ENCODE results near the gene POU2AF3. TPM values are rescaled to one million over a fixed set of nuclear protein-coding genes. Genes with fewer than 3 reads are reported as not detected.

POU2AF3 gene
- total RNA-seq, 1 experiment from 2014 or later: not detected

DNA sequence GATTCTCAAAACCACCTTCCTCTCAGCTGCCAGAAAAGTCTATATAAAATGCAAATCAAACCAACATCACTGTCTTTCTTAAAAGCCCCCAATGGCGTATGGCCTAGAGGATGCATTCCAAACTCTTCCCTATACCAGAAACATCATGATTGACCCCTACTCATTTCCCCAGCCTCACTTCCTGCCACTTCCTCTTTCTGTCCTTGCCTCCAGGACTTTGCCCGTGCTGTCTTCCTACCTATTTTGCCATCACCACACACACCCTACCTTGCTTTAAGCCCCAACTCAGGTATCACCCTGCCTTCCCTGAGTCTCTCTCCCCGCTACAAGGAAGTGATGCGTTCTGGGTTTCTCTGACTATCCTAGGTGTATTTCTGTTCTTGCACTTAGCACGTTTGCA is 44.7 kb upstream of the POU2AF3 start:
- Histone ChIP-seq H4K20me1 (ENCODE audit: insufficient read depth) (no peaks in the 10 kb centered on the region), H3K4me1 (ENCODE audit: control insufficient read depth in 1 of 2, insufficient read depth in 2 of 2, low read length in 2 of 2) (no peaks in the 10 kb centered on the region), H3K9me2 (ENCODE audit: insufficient read depth) (no peaks in the 10 kb centered on the region), H3K4me3 (replicated peaks in 1 of 2; ENCODE audit: low read depth in 1 of 2, low read length in 2 of 2) (no peak overlapping the region), H3K36me3 (ENCODE audit: control insufficient read depth in 1 of 2, insufficient read depth in 2 of 2, low read length in 2 of 2) (no peaks in the 10 kb centered on the region), H3K27me3 (ENCODE audit: insufficient read depth, low read length) (peaks cover 65% of the 10 kb centered on the region), H3K4me2 (ENCODE audit: low read length) (no peak overlapping the region), H3K27ac (ENCODE audit: low read depth, low read length) (no peak overlapping the region), H3K9ac (ENCODE audit: low read length) (no peak overlapping the region), H3K9me3 (ENCODE audit: control insufficient read depth in 1 of 2, insufficient read depth in 1 of 2, low read depth in 1 of 2, low read length in 2 of 2) (no peaks in the 10 kb centered on the region), H3K79me2 (ENCODE audit: insufficient read depth, low read length) (no peaks in the 10 kb centered on the region), H2AFZ (ENCODE audit: low read depth, low read length, poor library complexity, severe bottlenecking) (no peak overlapping the region)
- TF ChIP-seq, protein P1, sequence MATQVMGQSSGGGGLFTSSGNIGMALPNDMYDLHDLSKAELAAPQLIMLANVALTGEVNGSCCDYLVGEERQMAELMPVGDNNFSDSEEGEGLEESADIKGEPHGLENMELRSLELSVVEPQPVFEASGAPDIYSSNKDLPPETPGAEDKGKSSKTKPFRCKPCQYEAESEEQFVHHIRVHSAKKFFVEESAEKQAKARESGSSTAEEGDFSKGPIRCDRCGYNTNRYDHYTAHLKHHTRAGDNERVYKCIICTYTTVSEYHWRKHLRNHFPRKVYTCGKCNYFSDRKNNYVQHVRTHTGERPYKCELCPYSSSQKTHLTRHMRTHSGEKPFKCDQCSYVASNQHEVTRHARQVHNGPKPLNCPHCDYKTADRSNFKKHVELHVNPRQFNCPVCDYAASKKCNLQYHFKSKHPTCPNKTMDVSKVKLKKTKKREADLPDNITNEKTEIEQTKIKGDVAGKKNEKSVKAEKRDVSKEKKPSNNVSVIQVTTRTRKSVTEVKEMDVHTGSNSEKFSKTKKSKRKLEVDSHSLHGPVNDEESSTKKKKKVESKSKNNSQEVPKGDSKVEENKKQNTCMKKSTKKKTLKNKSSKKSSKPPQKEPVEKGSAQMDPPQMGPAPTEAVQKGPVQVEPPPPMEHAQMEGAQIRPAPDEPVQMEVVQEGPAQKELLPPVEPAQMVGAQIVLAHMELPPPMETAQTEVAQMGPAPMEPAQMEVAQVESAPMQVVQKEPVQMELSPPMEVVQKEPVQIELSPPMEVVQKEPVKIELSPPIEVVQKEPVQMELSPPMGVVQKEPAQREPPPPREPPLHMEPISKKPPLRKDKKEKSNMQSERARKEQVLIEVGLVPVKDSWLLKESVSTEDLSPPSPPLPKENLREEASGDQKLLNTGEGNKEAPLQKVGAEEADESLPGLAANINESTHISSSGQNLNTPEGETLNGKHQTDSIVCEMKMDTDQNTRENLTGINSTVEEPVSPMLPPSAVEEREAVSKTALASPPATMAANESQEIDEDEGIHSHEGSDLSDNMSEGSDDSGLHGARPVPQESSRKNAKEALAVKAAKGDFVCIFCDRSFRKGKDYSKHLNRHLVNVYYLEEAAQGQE (IDR thresholded peaks at IDR 0.05; ENCODE audit: low read depth): no peak
- TF ChIP-seq, protein P2, sequence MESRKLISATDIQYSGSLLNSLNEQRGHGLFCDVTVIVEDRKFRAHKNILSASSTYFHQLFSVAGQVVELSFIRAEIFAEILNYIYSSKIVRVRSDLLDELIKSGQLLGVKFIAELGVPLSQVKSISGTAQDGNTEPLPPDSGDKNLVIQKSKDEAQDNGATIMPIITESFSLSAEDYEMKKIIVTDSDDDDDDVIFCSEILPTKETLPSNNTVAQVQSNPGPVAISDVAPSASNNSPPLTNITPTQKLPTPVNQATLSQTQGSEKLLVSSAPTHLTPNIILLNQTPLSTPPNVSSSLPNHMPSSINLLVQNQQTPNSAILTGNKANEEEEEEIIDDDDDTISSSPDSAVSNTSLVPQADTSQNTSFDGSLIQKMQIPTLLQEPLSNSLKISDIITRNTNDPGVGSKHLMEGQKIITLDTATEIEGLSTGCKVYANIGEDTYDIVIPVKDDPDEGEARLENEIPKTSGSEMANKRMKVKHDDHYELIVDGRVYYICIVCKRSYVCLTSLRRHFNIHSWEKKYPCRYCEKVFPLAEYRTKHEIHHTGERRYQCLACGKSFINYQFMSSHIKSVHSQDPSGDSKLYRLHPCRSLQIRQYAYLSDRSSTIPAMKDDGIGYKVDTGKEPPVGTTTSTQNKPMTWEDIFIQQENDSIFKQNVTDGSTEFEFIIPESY (IDR thresholded peaks at IDR 0.05; ENCODE audit: extremely low read depth, insufficient replicate concordance, low read length): no peak
- TF ChIP-seq, protein P3, sequence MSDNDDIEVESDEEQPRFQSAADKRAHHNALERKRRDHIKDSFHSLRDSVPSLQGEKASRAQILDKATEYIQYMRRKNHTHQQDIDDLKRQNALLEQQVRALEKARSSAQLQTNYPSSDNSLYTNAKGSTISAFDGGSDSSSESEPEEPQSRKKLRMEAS (IDR thresholded peaks at IDR 0.05): no peak
- TF ChIP-seq YY1 (IDR thresholded peaks at IDR 0.05; ENCODE audit: extremely low read depth, insufficient replicate concordance, low read depth, low read length): no peak
- no peak for TF ChIP-seq CBX3 (IDR thresholded peaks at IDR 0.05; ENCODE audit: low read depth)
- no peak for TF ChIP-seq ZNF274 (IDR thresholded peaks at IDR 0.05; ENCODE audit: low read depth, low read length)
- TF ChIP-seq, protein P4, sequence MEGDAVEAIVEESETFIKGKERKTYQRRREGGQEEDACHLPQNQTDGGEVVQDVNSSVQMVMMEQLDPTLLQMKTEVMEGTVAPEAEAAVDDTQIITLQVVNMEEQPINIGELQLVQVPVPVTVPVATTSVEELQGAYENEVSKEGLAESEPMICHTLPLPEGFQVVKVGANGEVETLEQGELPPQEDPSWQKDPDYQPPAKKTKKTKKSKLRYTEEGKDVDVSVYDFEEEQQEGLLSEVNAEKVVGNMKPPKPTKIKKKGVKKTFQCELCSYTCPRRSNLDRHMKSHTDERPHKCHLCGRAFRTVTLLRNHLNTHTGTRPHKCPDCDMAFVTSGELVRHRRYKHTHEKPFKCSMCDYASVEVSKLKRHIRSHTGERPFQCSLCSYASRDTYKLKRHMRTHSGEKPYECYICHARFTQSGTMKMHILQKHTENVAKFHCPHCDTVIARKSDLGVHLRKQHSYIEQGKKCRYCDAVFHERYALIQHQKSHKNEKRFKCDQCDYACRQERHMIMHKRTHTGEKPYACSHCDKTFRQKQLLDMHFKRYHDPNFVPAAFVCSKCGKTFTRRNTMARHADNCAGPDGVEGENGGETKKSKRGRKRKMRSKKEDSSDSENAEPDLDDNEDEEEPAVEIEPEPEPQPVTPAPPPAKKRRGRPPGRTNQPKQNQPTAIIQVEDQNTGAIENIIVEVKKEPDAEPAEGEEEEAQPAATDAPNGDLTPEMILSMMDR (IDR thresholded peaks at IDR 0.05 in 2 of 3, conservative IDR thresholded peaks at IDR 0.05 in 1 of 3; ENCODE audit: borderline replicate concordance in 1 of 3, insufficient read depth in 1 of 3, low read depth in 2 of 3, low read length in 2 of 3): no peak
- TF ChIP-seq EGR1 (IDR thresholded peaks at IDR 0.05; ENCODE audit: low read depth): no peak
- TF ChIP-seq JUND (IDR thresholded peaks at IDR 0.05): no peak
- TF ChIP-seq, protein P5, sequence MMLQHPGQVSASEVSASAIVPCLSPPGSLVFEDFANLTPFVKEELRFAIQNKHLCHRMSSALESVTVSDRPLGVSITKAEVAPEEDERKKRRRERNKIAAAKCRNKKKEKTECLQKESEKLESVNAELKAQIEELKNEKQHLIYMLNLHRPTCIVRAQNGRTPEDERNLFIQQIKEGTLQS (IDR thresholded peaks at IDR 0.05): no peak
- TF ChIP-seq POLR2A (IDR thresholded peaks at IDR 0.05; ENCODE audit: borderline replicate concordance, extremely low read depth, insufficient read depth, insufficient read length): no peak
- no peak for TF ChIP-seq FOSL1 (IDR thresholded peaks at IDR 0.05; ENCODE audit: low read depth)
- no peak for TF ChIP-seq EZH2phosphoT487 (IDR thresholded peaks at IDR 0.05; ENCODE audit: borderline replicate concordance)
- no peak for TF ChIP-seq ZFX (IDR thresholded peaks at IDR 0.05)
- TF ChIP-seq SP1 (IDR thresholded peaks at IDR 0.05; ENCODE audit: low read depth): no peak
- TF ChIP-seq ELF1 (IDR thresholded peaks at IDR 0.05; ENCODE audit: borderline replicate concordance, low read depth): no peak
- TF ChIP-seq CEBPB (IDR thresholded peaks at IDR 0.05; ENCODE audit: low read depth): no peak
- no peak for TF ChIP-seq SRF (IDR thresholded peaks at IDR 0.05; ENCODE audit: low read depth)
- TF ChIP-seq POLR2AphosphoS5 (IDR thresholded peaks at IDR 0.05; ENCODE audit: low read depth, low read length): no peak
- intact Hi-C loops (cut with micrococcal nuclease): no loop called here
- RAD21 ChIA-PET (ENCODE audit: low non-redundant PET in 1 of 2, low total read pairs in 2 of 2, uncharacterized antibody in 2 of 2, unreplicated experiment in 2 of 2): no interaction called here
- no peak for ATAC-seq
- DNase-seq (ENCODE audit: low read depth, low spot score): no peak
- POLR2A ChIA-PET: no interaction called here
- CTCF ChIA-PET: no interaction called here
- no TSS peak for BruUV-seq (replicated peaks)

Data from HCT116 (cell line).